Liver (tissue), 9 donors: ENCODE measurements around the gene PEF1. TPM values are rescaled to one million over a fixed set of nuclear protein-coding genes. Genes with fewer than 3 reads are reported as not detected.

Source experiments
- DNase-seq: peaks from one replicate; pipeline ENCODE4 v3.0.0-alpha.2; 2017; ENCODE audit warnings: low spot score
- H3K27ac ChIP-seq, 2 donors: one replicate each; pipeline ENCODE4 v1.7.0; 2013; ENCODE audit warnings: inconsistent platforms in 2 of 2, low read length in 2 of 2, control low read depth in 1 of 2, low read depth in 1 of 2, mild to moderate bottlenecking in 1 of 2
- H3K27me3 ChIP-seq, 4 donors: one replicate each; pipeline versions ENCODE4 v1.6.1 to v1.7.0; 2013; ENCODE audit warnings: low read length in 3 of 4, inconsistent platforms in 1 of 4, mild to moderate bottlenecking in 1 of 4, moderate library complexity in 1 of 4; ENCODE audit not compliant: control insufficient read depth in 4 of 4, insufficient read depth in 4 of 4
- H3K36me3 ChIP-seq, 4 donors: one replicate each; pipeline versions ENCODE4 v1.6.1 to v1.7.0; 2013; ENCODE audit warnings: low read length in 3 of 4, mild to moderate bottlenecking in 3 of 4, low read depth in 1 of 4, moderate library complexity in 1 of 4; ENCODE audit not compliant: control insufficient read depth in 4 of 4, insufficient read depth in 3 of 4
- H3K4me1 ChIP-seq, 4 donors: one replicate each; pipeline versions ENCODE4 v1.6.1 to v1.7.0; 2013; ENCODE audit warnings: low read length in 3 of 4, mild to moderate bottlenecking in 3 of 4, moderate library complexity in 1 of 4; ENCODE audit not compliant: control insufficient read depth in 4 of 4, insufficient read depth in 4 of 4
- H3K4me3 ChIP-seq, 3 donors: one replicate each; pipeline versions ENCODE4 v1.6.1 to v1.7.0; 2013; ENCODE audit warnings: low read length in 3 of 3, control low read depth in 1 of 3, low read depth in 1 of 3, mild to moderate bottlenecking in 1 of 3
- H3K9ac ChIP-seq, 2 donors: one replicate each; pipeline ENCODE4 v1.7.0; 2013; ENCODE audit warnings: low read length in 2 of 2, mild to moderate bottlenecking in 2 of 2, moderate library complexity in 2 of 2, control low read depth in 1 of 2, low read depth in 1 of 2
- H3K9me3 ChIP-seq, 4 donors: one replicate each; pipeline versions ENCODE4 v1.6.1 to v1.7.0; 2013; ENCODE audit warnings: low read length in 3 of 4; ENCODE audit not compliant: control insufficient read depth in 4 of 4
- ATF3 ChIP-seq: IDR thresholded peaks from 2 replicates; pipeline ENCODE4 v1.6.1; 2016; ENCODE audit warnings: antibody characterized with exemption
- EGR1 ChIP-seq, 2 donors: IDR thresholded peaks; 2 replicates each; pipeline ENCODE4 v1.6.1; 2016 to 2018; ENCODE audit warnings: antibody characterized with exemption in 2 of 2, low read depth in 2 of 2
- FOXA1 ChIP-seq: IDR thresholded peaks from 2 replicates; pipeline ENCODE4 v1.6.1; 2016; ENCODE audit warnings: antibody characterized with exemption
- FOXA2 ChIP-seq: IDR thresholded peaks from 2 replicates; pipeline ENCODE4 v1.6.1; 2016; ENCODE audit warnings: antibody characterized with exemption
- GABPA ChIP-seq, 2 donors: IDR thresholded peaks in 1 of 2; conservative IDR thresholded peaks in 1 of 2; 2 replicates each; pipeline ENCODE4 v1.6.1; 2016; ENCODE audit warnings: antibody characterized with exemption in 2 of 2, mild to moderate bottlenecking in 1 of 2, moderate library complexity in 1 of 2
- HNF4A ChIP-seq, 2 donors: conservative IDR thresholded peaks; 2 replicates each; pipeline ENCODE4 v1.6.1; 2016; ENCODE audit warnings: antibody characterized with exemption in 2 of 2, mild to moderate bottlenecking in 2 of 2
- HNF4G ChIP-seq: IDR thresholded peaks from 2 replicates; pipeline ENCODE4 v1.6.1; 2016; ENCODE audit warnings: antibody characterized with exemption
- JUND ChIP-seq, 2 donors: IDR thresholded peaks; 2 replicates each; pipeline ENCODE4 v1.6.1; 2016; ENCODE audit warnings: antibody characterized with exemption in 2 of 2
- MAX ChIP-seq: IDR thresholded peaks from 2 replicates; pipeline ENCODE4 v1.6.1; 2016; ENCODE audit warnings: antibody characterized with exemption
- NR2F2 ChIP-seq: IDR thresholded peaks from 2 replicates; pipeline ENCODE4 v1.6.1; 2016; ENCODE audit warnings: antibody characterized with exemption
- RAD21 ChIP-seq, 2 donors: IDR thresholded peaks; 2 replicates each; pipeline ENCODE4 v1.6.1; 2016; ENCODE audit warnings: antibody characterized with exemption in 2 of 2, mild to moderate bottlenecking in 2 of 2
- RXRA ChIP-seq, 2 donors: IDR thresholded peaks; 2 replicates each; pipeline ENCODE4 v1.6.1; 2017 to 2018; ENCODE audit warnings: antibody characterized with exemption in 2 of 2, mild to moderate bottlenecking in 1 of 2
- SP1 ChIP-seq: IDR thresholded peaks from 2 replicates; pipeline ENCODE4 v1.6.1; 2018; ENCODE audit warnings: antibody characterized with exemption, mild to moderate bottlenecking
- TAF1 ChIP-seq: conservative IDR thresholded peaks from 2 replicates; pipeline ENCODE4 v1.6.1; 2016; ENCODE audit warnings: antibody characterized with exemption, mild to moderate bottlenecking
- YY1 ChIP-seq: IDR thresholded peaks from 2 replicates; pipeline ENCODE4 v1.6.1; 2016; ENCODE audit warnings: antibody characterized with exemption, mild to moderate bottlenecking
- ZBTB33 ChIP-seq: IDR thresholded peaks from 2 replicates; pipeline ENCODE4 v1.6.1; 2016; ENCODE audit warnings: antibody characterized with exemption
- WGBS: extraction: QIAGEN DNeasy Blood & Tissue Kit; methylation state at CpG from one replicate; pipeline ENCODE4 v1.1.7; 2013; 5-methylcytosine and 5-hydroxymethylcytosine counted together
- polyA plus RNA-seq, 2 donors: library from polyadenylated mRNA; stranded (reverse) in 1 of 2; unstranded in 1 of 2; fragments of 200-250 nt in 1 of 2; fragments of >200 nt in 1 of 2; fragmentation: Nextera tagmentation in 1 of 2; extraction: Ambion mirVana in 1 of 2; gene quantifications; one replicate each; pipeline versions ENCODE4 v1.2.1 to v1.2.3, GENCODE V29; 2013 to 2015
- total RNA-seq, 2 donors: library from RNA; depleted of rRNA; stranded (reverse); fragments of >200 nt; gene quantifications; one replicate each; pipeline ENCODE4 v1.2.3, GENCODE V29; 2014
- TF ChIP-seq, protein P1 (sequence below): fragments of 150-350 bp; IDR thresholded peaks from 2 replicates; pipeline ENCODE4 v1.5.1; 2017; ENCODE audit warnings: improper control_type of control experiment, low read depth, low read length; ENCODE audit not compliant: missing input control
- TF ChIP-seq, protein P2 (sequence below): IDR thresholded peaks from 2 replicates; pipeline ENCODE4 v1.6.1; 2016; ENCODE audit warnings: antibody characterized with exemption, mild to moderate bottlenecking
- donor health status: healthy.
- donor health status: healthy.
- donor health status: healthy.
- donor health status: healthy.
- donor health status: healthy.

Gene PEF1
- total and polyA plus RNA-seq, 4 donors, result 27.7 to 46.8 (median 32.2) TPM

DNA sequence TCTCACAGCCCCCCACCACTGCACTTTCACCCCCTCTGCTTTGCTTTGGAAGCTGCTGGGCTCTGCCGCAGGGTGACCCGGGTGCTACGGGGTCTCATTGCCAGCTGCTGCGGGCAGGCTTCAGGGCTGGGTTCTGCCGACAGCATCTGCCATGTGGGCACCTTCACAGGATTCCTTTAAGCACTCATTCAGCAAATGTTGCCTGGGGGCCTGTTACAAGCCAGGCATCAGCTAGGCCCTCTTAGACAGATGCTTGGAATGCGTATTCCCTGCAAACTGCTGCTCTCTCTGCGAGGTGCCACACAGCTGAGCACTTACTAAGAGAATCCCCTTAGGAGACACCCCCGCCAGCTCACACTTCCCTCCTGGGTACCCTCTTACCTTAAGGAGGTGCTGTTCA is 29.9 kb upstream of the PEF1 start:
- no peaks in the 10 kb centered on the region for H3K27me3 ChIP-seq
- no peaks in the 10 kb centered on the region for H3K36me3 ChIP-seq
- H3K4me1 ChIP-seq, result peaks cover 0 to 8% (median 2%) of the 10 kb centered on the region in 4 donors
- no peak overlapping the region for H3K4me3 ChIP-seq
- no peak for TF ChIP-seq JUND (IDR thresholded peaks at IDR 0.05)
- no peak for TF ChIP-seq GABPA (IDR thresholded peaks at IDR 0.05 in 1 of 2, conservative IDR thresholded peaks at IDR 0.05 in 1 of 2)
- no peak for TF ChIP-seq HNF4A (conservative IDR thresholded peaks at IDR 0.05)
- TF ChIP-seq YY1, result no peak
- no peak for TF ChIP-seq RAD21 (IDR thresholded peaks at IDR 0.05)
- no peak for TF ChIP-seq MAX
- TF ChIP-seq TAF1, result no peak
- TF ChIP-seq, protein P1, sequence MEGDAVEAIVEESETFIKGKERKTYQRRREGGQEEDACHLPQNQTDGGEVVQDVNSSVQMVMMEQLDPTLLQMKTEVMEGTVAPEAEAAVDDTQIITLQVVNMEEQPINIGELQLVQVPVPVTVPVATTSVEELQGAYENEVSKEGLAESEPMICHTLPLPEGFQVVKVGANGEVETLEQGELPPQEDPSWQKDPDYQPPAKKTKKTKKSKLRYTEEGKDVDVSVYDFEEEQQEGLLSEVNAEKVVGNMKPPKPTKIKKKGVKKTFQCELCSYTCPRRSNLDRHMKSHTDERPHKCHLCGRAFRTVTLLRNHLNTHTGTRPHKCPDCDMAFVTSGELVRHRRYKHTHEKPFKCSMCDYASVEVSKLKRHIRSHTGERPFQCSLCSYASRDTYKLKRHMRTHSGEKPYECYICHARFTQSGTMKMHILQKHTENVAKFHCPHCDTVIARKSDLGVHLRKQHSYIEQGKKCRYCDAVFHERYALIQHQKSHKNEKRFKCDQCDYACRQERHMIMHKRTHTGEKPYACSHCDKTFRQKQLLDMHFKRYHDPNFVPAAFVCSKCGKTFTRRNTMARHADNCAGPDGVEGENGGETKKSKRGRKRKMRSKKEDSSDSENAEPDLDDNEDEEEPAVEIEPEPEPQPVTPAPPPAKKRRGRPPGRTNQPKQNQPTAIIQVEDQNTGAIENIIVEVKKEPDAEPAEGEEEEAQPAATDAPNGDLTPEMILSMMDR, result no peak
- TF ChIP-seq SP1, result no peak
- TF ChIP-seq, protein P2, sequence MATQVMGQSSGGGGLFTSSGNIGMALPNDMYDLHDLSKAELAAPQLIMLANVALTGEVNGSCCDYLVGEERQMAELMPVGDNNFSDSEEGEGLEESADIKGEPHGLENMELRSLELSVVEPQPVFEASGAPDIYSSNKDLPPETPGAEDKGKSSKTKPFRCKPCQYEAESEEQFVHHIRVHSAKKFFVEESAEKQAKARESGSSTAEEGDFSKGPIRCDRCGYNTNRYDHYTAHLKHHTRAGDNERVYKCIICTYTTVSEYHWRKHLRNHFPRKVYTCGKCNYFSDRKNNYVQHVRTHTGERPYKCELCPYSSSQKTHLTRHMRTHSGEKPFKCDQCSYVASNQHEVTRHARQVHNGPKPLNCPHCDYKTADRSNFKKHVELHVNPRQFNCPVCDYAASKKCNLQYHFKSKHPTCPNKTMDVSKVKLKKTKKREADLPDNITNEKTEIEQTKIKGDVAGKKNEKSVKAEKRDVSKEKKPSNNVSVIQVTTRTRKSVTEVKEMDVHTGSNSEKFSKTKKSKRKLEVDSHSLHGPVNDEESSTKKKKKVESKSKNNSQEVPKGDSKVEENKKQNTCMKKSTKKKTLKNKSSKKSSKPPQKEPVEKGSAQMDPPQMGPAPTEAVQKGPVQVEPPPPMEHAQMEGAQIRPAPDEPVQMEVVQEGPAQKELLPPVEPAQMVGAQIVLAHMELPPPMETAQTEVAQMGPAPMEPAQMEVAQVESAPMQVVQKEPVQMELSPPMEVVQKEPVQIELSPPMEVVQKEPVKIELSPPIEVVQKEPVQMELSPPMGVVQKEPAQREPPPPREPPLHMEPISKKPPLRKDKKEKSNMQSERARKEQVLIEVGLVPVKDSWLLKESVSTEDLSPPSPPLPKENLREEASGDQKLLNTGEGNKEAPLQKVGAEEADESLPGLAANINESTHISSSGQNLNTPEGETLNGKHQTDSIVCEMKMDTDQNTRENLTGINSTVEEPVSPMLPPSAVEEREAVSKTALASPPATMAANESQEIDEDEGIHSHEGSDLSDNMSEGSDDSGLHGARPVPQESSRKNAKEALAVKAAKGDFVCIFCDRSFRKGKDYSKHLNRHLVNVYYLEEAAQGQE, result no peak
- TF ChIP-seq RXRA (IDR thresholded peaks at IDR 0.05), result no peak
- no peak for TF ChIP-seq EGR1 (IDR thresholded peaks at IDR 0.05; ENCODE audit: low read depth in 2 of 2)
- no peak for TF ChIP-seq NR2F2
- no peak for TF ChIP-seq HNF4G
- no peak for TF ChIP-seq ATF3
- TF ChIP-seq ZBTB33, result no peak
- TF ChIP-seq FOXA2, result no peak
- no peak overlapping the region for H3K9ac ChIP-seq
- WGBS, result 85% methylated on average over 8 of the region's 8 CpGs
- no peak for DNase-seq
- H3K27ac ChIP-seq, result no peak overlapping the region
- H3K9me3 ChIP-seq, result no peaks in the 10 kb centered on the region

DNA sequence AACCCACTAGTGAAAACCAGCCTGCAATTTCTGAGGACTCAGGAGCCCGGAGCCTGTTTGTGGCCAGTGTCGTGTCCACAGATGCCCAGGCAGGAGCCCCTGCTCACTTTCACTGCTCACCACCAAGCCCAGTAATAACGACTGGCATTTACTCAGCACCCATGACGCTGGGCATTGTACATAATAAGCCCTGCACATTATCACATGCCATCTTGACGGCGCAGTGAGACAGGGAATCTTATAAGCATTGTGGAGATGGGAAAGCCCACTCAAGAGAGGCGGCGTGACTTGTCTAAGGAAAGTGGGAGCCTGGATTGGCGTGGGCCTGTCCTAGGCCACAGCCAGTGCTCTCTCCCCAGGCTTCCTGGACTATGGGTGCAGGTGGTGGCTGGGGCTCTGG is 28.8 kb upstream of the PEF1 start:
- no peak for DNase-seq
- no peaks in the 10 kb centered on the region for H3K27me3 ChIP-seq
- no peak overlapping the region for H3K9ac ChIP-seq
- H3K4me1 ChIP-seq, result peaks cover 0 to 9% (median 2%) of the 10 kb centered on the region in 4 donors
- 91% methylated on average over 9 of the region's 9 CpGs for WGBS
- H3K4me3 ChIP-seq, result no peak overlapping the region
- no peaks in the 10 kb centered on the region for H3K9me3 ChIP-seq
- no peaks in the 10 kb centered on the region for H3K36me3 ChIP-seq
- no peak overlapping the region for H3K27ac ChIP-seq
- TF ChIP-seq SP1 (no peak), ZBTB33 (no peak), TAF1 (no peak), FOXA1 (no peak), ATF3 (no peak), HNF4A (conservative IDR thresholded peaks at IDR 0.05) (no peak), HNF4G (no peak), JUND (IDR thresholded peaks at IDR 0.05) (no peak), EGR1 (IDR thresholded peaks at IDR 0.05; ENCODE audit: low read depth in 2 of 2) (no peak), MAX (no peak), RXRA (IDR thresholded peaks at IDR 0.05) (no peak), NR2F2 (no peak), GABPA (IDR thresholded peaks at IDR 0.05 in 1 of 2, conservative IDR thresholded peaks at IDR 0.05 in 1 of 2) (no peak), RAD21 (IDR thresholded peaks at IDR 0.05) (no peak), YY1 (no peak)
- TF ChIP-seq, protein P1, result no peak
